Gastroesophageal sphincter (tissue), 3 donors: ENCODE measurements around the gene FGF14.

Experiments used
- CTCF ChIP-seq, 4 experiments: fragments of 200-600 bp in 2 of 4; fragments of 450-650 bp in 2 of 4; sonication (generic) in 1 of 4; IDR thresholded peaks; one replicate each; pipeline ENCODE4 v1.5.1; 2017 to 2019; ENCODE audit warnings: antibody characterized with exemption in 4 of 4, mild to moderate bottlenecking in 2 of 4, moderate library complexity in 2 of 4
- EP300 ChIP-seq: sonication (generic); formaldehyde crosslinking; IDR thresholded peaks from one replicate; pipeline ENCODE4 v1.6.1; 2017; ENCODE audit warnings: antibody characterized with exemption, mild to moderate bottlenecking
- POLR2A ChIP-seq, 2 donors: fragments of 450-650 bp; IDR thresholded peaks; one replicate each; pipeline ENCODE4 v1.6.1; 2017; ENCODE audit warnings: antibody characterized with exemption in 2 of 2, mild to moderate bottlenecking in 2 of 2, moderate library complexity in 1 of 2
- POLR2AphosphoS5 ChIP-seq: sonication (generic); formaldehyde crosslinking; IDR thresholded peaks from one replicate; pipeline ENCODE4 v1.6.1; 2017; ENCODE audit warnings: antibody characterized with exemption

- TF ChIP-seq CTCF (IDR thresholded peaks at IDR 0.05) (no peak), POLR2A (IDR thresholded peaks at IDR 0.05) (no peak), POLR2AphosphoS5 (no peak), EP300 (no peak)
These were observed 198.1 kb downstream of the FGF14 start for GRCh38 chr13:102203718-102204117.
